Measurements from ENCODE around the gene SERPINA1.
"Not testable (repeated sequence)": the region's sequence is repeated elsewhere in the genome, so short reads cannot be mapped to it uniquely, and the experiment has no call there.

Gene SERPINA1

DNA sequence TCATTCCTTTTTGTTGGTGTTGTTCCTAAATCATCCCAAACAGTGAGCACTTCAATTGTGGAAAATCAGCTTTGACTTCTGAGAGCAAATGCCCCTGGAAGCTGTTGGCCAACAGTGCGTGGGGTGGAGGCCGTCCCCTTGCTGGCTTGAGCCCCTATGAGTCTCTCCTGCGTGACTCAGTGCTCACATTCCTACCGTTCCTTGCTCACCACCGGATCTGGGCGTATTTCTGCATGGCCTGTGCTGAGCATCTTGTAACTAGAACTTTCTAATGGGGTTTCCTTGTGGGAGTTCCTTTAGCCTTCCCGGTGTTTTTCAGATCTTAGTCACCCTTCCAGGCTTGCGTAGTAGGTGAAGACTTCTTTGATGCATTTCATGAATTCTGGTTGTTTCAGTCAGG, 14.7 kb downstream of the SERPINA1 start:
- H3K4me3 Mint-ChIP-seq = no peak overlapping the region
- no peaks in the 10 kb centered on the region for H3K36me3 Mint-ChIP-seq
- H3K27ac Mint-ChIP-seq = no peak overlapping the region
- H3K27me3 Mint-ChIP-seq = peaks cover 6% of the 10 kb centered on the region
- no peaks in the 10 kb centered on the region for H3K4me1 Mint-ChIP-seq (ENCODE audit: low read depth)
- H3K9me3 Mint-ChIP-seq (ENCODE audit: low read depth) = no peaks in the 10 kb centered on the region

DNA sequence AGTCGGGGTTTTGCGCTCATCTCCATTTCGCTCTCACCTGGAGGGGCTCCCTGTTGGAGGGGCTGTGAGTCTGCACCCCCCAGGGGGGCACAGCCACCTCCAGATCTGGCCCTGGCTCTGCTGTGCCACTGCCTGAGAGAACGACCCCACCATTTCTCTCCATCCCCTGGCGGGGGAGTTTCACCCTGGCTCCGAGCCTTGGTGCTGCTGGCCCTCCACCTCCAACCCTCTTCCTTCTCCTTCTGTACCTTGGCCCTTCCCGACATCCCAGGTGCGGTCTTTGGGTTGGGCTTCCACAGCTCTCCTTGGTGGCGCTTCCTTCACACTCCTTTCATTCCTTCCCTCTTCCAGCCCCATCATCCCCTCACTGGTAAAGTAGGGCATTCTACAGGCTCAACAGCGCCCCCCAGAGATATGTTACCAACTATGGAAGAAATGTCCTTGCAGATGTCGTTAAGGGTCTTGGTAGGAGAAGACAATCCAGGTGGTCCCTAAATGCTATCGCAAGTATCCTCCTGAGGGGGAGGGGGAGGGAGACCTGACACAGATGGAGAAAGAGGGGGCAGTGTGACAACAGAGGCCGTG, 16.3 kb downstream of the SERPINA1 start:
- no peaks in the 10 kb centered on the region for H3K4me1 Mint-ChIP-seq (ENCODE audit: low read depth)
- no peak overlapping the region for H3K27ac Mint-ChIP-seq
- H3K36me3 Mint-ChIP-seq = no peaks in the 10 kb centered on the region
- H3K9me3 Mint-ChIP-seq (ENCODE audit: low read depth) = no peaks in the 10 kb centered on the region
- no peak overlapping the region for H3K4me3 Mint-ChIP-seq
- peaks cover 6% of the 10 kb centered on the region for H3K27me3 Mint-ChIP-seq

DNA sequence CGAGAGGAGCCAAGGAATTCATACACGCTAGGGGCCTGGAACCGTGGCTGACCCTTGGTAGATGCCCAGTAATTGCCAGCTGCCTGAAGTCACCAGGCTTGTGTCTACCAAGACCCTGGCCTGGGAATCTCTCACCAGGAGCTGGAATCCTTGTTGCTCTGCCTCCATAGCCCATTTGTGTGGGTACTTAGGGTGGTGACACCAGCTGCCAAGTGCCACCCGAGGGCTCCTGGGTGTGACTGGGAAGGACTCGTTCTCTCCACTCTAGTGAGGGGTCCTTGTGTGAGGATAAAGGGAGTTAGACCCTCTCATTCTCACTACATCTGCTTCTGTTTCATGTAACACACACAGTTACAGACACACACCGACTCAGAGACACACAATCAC, 17.9 kb downstream of the SERPINA1 start:
- H3K27ac Mint-ChIP-seq = no peak overlapping the region
- H3K9me3 Mint-ChIP-seq (ENCODE audit: low read depth) = no peaks in the 10 kb centered on the region
- H3K36me3 Mint-ChIP-seq = no peaks in the 10 kb centered on the region

DNA sequence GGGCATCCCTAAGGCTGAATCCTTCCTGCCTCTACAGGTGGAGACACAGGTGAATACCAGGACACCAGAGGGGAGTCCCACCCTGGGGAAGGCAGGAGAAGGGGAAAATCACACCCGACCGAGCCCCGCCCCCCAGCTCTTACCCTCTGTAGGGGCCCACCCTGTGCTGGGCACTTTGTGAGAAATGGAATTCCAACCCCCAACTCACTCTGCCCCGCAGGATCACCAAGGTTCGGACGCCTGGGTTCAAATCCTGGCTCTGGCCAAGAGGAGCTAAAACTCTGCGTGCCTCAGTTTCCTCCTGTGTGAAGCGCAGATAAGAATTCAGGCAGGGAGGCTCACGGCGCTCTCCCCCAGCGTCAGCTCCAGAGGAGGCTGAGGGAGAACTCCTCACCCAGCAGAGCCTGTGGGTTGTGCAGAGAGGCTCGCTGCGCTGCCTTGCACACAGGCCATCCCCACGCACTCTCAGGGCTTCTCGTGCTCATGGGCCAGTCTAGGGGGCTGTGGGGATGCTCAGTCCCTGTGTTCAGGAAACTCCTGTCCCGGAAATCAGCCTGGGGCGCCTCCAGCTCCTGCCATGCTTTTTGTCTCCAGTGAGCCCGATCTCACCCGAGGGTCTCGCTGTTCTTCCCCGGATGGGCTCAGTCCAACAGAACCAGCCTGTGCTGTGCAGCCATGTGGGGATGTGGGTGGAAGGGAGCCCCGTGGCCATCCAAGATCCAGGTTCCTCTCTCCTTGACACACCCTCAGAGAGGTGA, 18.5 kb downstream of the SERPINA1 start:
- H3K4me3 Mint-ChIP-seq; H3K9me3 Mint-ChIP-seq (ENCODE audit: low read depth); H3K4me1 Mint-ChIP-seq (ENCODE audit: low read depth); H3K27ac Mint-ChIP-seq; H3K27me3 Mint-ChIP-seq; H3K36me3 Mint-ChIP-seq: not testable (repeated sequence)

More for the DNA sequence above, 17.9 kb downstream of the SERPINA1 start:
- peaks cover 6% of the 10 kb centered on the region for H3K27me3 Mint-ChIP-seq
- H3K4me1 Mint-ChIP-seq (ENCODE audit: low read depth) = no peaks in the 10 kb centered on the region
- no peak overlapping the region for H3K4me3 Mint-ChIP-seq

DNA sequence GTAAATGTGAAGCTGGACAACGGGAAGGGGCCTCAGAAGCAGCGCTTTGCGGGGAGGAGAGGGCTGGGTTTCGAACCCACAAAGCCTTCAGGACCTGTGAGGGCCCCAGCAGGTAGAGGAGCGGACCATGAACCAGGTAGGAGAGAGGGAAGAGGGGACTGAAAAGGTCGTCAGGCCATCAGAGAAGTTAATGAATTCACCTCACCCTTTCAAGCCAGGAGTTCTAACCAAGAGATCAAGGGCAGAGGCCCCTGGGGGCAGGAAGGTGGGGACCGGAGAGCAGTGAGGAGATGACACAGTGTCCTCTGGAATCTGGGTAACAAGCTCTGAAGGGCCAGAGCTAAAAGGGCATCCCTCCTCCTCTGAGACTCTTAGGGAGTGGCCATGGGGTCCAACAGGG, 19.4 kb downstream of the SERPINA1 start:
- H3K27me3 Mint-ChIP-seq = peaks cover 6% of the 10 kb centered on the region
- no peaks in the 10 kb centered on the region for H3K9me3 Mint-ChIP-seq (ENCODE audit: low read depth)
- H3K36me3 Mint-ChIP-seq = no peaks in the 10 kb centered on the region
- no peak overlapping the region for H3K4me3 Mint-ChIP-seq
- no peak overlapping the region for H3K27ac Mint-ChIP-seq
- H3K4me1 Mint-ChIP-seq (ENCODE audit: low read depth) = no peaks in the 10 kb centered on the region

DNA sequence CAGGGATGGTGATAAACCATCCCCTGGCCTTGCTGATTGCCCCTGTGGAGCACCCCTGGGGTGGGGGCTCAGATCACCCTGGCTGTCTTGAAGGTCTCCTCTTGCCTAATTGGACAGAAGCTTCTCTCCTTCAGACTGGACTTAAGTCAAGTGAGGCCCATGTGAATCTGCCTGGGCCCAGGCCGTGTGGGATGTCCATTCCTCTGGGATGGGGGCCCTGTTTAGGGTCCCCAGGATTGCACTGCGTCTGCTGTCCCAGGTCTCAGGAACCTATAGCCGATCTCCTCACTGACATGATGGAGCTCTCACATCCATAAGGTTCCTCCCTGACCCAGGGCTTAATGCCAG, 20.2 kb downstream of the SERPINA1 start:
- Mint-ChIP-seq H3K4me3 (no peak overlapping the region), H3K27me3 (peaks cover 6% of the 10 kb centered on the region), H3K36me3 (no peaks in the 10 kb centered on the region), H3K27ac (no peak overlapping the region), H3K4me1 (ENCODE audit: low read depth) (no peaks in the 10 kb centered on the region), H3K9me3 (ENCODE audit: low read depth) (no peaks in the 10 kb centered on the region)

DNA sequence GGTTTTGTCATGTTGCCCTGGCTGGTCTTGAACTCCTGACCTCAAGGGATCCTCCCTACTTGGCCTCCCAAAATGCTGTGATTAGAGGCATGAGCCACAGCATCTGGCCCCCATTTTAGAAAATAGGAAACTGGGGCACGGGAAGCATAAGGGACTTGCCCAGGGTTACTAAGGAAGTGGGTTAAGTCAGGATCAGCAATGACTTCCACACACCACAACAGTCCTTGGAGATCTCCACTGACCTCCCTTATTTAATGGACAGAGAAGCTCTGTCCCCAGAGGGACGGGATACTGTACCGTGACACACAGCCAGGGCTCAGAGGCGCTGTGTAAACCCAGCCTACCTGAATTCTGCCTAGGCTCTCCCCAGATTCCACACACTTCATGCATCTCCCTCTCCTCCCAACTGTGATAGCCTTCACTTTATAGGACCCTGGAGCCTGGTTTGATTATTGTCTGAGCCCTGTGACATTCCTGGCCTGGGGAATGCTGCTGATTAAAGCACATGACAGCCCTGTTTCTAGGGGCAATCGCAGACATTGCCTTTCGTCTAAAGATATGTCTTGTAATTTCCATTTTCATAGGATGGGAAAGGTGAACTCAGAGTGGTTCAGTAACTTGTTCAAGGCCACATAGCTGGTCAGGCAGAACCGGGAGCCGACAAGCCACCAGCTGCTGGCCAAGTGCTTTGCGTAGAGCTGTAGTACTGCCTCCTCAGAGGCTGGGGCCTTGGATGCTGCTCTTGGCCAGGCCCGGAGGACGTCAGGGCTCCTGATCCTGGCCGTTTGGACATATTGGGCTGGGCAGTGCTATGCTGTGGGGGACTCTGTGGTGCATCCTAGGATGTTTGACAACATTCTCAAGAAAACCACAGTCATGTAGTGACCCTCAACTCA, 20.8 kb downstream of the SERPINA1 start:
- Mint-ChIP-seq H3K9me3 (ENCODE audit: low read depth) (no peaks in the 10 kb centered on the region), H3K27me3 (peaks cover 6% of the 10 kb centered on the region), H3K4me3 (no peak overlapping the region), H3K36me3 (no peaks in the 10 kb centered on the region), H3K4me1 (ENCODE audit: low read depth) (no peaks in the 10 kb centered on the region), H3K27ac (no peak overlapping the region)

DNA sequence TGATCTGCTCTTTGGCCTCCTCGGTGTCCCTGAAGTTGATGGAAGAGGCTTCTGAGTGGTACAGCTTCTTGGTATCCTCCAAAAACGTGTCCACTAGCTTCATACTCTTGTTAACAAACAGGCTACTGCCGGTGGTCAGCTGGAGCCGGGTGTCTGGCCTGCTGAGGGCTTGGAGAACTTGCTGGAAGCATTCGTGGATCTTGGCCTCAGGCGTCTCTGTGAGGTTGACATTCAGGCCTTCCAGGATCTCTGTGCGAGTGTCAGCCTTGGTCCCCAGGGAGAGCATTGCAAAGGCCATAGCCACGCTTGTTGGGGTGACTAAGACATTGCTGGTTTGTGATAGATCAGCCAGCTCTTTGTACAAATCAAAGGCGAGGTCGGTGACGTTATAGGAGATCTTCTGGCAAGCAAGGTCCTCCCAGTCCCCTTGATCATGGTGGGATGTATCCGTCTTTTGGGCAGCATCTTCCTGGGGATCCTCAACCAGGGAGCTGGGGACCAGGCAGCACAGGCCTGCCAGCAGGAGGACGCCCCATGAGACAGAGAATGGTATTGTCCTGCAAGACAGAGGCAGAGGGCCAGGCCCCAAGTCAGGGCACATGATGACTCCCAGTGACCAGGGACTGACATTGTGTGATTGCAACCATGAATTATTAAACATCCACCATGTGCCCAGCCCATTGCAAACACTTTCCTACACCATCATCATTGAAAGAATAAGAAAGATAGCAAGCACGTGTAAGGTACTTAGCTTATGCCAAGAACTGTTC, 22.1 kb downstream of the SERPINA1 start, which contains the start of gene SERPINA2:
Gene SERPINA2, minus strand, starts transcription at position 553 of the 770 bp plus-strand sequence.
- Mint-ChIP-seq H3K4me1 (ENCODE audit: low read depth) (no peaks in the 10 kb centered on the region), H3K9me3 (ENCODE audit: low read depth) (no peaks in the 10 kb centered on the region), H3K4me3 (no peak within 1 kb of the TSS), H3K27ac (no peak within 1 kb of the TSS), H3K36me3 (no peaks in the 10 kb centered on the region), H3K27me3 (peaks cover 4% of the 10 kb centered on the region)

DNA sequence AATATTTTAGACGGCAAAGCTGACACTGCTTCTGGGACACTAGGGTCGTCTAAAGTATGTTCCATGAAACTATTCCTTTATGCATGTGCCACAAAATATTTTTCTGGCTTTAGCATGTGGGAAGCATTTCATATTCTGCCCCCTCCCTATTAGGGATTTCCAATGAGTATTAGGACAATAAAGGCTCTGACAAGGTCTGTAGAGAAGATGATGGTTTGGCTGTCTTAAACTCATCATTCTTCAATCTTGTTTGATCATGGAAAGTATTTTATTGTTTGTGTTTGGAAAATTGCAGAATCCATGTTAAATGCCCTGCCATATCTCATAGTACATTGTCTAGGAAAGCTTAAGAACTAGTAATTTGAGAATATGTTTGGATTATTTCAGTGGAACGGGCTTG, 22.8 kb downstream of the SERPINA1 start:
- Mint-ChIP-seq H3K27me3 (peaks cover 6% of the 10 kb centered on the region), H3K4me1 (ENCODE audit: low read depth) (no peaks in the 10 kb centered on the region), H3K9me3 (ENCODE audit: low read depth) (no peaks in the 10 kb centered on the region), H3K4me3 (no peak overlapping the region), H3K27ac (no peak overlapping the region), H3K36me3 (no peaks in the 10 kb centered on the region)

DNA sequence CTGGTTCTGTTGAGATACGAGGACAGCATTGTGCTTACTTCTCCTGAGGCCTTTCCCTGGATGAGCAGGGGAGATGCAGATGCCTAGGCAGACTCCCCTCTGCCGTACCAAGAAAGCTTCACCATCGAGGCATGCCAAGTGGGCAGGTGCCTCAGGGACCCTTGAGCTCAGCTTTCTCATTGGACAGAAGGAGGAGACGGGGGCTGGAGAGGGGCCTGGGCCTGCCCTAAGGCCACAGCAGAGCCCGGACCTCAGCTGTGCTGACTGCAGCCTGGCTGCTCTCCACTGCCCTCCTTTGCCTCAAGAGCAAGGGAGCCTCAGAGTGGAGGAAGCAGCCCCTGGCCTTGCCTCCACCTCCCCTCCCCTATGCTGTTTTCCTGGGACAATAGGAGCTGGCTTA, 23.4 kb downstream of the SERPINA1 start:
- no peak overlapping the region for H3K27ac Mint-ChIP-seq
- H3K9me3 Mint-ChIP-seq (ENCODE audit: low read depth) = no peaks in the 10 kb centered on the region
- no peaks in the 10 kb centered on the region for H3K36me3 Mint-ChIP-seq
- H3K4me3 Mint-ChIP-seq = no peak overlapping the region
- H3K4me1 Mint-ChIP-seq (ENCODE audit: low read depth) = no peaks in the 10 kb centered on the region
- H3K27me3 Mint-ChIP-seq = peaks cover 8% of the 10 kb centered on the region

DNA sequence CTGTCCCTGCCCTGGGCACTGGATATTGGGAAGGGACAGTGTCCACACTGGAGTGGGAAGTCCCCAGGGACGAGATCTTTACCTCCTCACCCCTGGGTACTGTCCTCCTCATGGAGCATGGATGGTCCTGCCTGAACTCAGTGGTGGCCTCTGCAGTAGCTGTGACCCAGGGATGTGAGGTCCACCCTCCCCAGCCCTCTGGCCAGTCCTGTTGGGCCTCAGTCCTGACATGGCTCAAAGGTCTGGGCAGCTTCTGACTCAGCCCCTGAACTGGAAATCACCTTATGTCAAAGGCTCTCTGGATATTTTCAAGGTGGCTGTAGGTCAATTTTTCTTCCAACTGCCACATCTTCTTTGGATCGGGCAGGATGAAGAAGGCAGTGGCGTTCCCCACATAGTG, 24.4 kb downstream of the SERPINA1 start:
- Mint-ChIP-seq H3K27ac (no peak overlapping the region), H3K4me3 (no peak overlapping the region), H3K36me3 (no peaks in the 10 kb centered on the region), H3K27me3 (peaks cover 11% of the 10 kb centered on the region), H3K4me1 (ENCODE audit: low read depth) (no peaks in the 10 kb centered on the region), H3K9me3 (ENCODE audit: low read depth) (no peaks in the 10 kb centered on the region)

DNA sequence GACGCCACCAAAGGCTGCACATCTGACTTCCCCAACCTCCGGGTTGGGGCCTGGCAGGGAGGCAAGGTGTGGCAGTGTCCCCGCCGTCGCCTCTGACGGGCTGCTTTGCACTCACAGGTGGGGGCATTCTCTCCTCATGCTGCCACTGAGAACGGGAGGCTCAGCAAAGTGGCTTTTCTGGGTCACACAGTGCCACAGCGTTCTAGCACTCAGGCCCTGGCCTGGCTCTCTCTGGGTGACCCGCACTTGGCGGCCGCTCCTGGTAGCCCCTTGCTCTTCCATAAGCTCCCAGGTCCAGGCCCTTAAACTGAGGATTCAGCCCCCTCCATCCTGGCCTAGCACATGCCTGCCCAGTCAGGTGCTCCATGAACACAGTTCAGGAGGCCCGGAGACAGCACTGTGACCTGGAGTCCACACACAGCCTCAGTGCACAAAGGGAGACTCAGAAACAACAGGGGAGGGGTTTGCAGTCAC, 25.2 kb downstream of the SERPINA1 start:
- Mint-ChIP-seq H3K9me3 (ENCODE audit: low read depth) (no peaks in the 10 kb centered on the region), H3K27me3 (peaks cover 7% of the 10 kb centered on the region), H3K4me3 (no peak overlapping the region), H3K27ac (no peak overlapping the region), H3K4me1 (ENCODE audit: low read depth) (no peaks in the 10 kb centered on the region), H3K36me3 (no peaks in the 10 kb centered on the region)

DNA sequence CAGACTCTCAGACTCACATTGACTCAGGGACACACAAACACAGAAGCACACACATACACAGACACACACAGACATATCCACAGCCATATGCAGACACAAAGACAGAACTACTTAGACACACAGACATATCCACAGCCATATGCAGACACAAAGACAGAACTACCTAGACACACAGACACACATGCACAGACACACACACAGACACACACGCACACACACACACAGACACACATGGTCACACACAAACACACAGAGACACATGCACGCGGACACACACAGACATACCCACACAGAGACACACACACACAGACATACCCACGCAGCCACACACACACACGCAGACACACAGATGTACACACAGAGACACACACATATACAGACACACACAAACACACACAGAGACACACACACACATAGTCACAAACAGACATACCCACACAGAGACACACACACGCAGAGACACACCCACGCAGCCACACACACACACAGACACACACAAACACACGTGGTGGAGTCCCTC, 25.7 kb downstream of the SERPINA1 start:
- Mint-ChIP-seq H3K4me1 (ENCODE audit: low read depth) (no peaks in the 10 kb centered on the region), H3K27ac (no peak overlapping the region), H3K27me3 (peaks cover 8% of the 10 kb centered on the region), H3K9me3 (ENCODE audit: low read depth) (no peaks in the 10 kb centered on the region), H3K4me3 (no peak overlapping the region), H3K36me3 (no peaks in the 10 kb centered on the region)

DNA sequence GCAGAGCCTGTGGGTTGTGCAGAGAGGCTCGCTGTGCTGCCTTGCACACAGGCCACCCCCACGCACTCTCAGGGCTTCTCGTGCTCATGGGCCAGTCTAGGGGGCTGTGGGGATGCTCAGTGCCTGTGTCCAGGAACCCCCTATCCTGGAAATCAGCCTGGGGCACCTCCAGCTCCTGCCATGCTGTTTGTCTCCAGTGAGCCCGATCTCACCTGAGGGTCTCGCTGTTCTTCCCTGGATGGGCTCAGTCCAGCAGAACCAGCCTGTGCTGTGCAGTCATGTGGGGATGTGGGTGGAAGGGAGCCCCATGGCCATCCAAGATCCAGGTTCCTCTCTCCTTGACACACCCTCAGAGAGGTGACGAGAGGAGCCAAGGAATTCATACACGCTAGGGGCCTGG, 26.7 kb downstream of the SERPINA1 start:
- Mint-ChIP-seq H3K9me3 (ENCODE audit: low read depth) (no peaks in the 10 kb centered on the region), H3K4me1 (ENCODE audit: low read depth) (no peaks in the 10 kb centered on the region), H3K27me3 (peaks cover 9% of the 10 kb centered on the region), H3K27ac (no peak overlapping the region), H3K36me3 (no peaks in the 10 kb centered on the region), H3K4me3 (no peak overlapping the region)
